Stimulated activated CD8-positive, alpha-beta memory T cell treated with anti-CD3 and anti-CD28 coated beads, Interleukin-15, amount 100 ng/mL, for 24 hours (primary cell): ENCODE measurements around the gene ATPAF1.
"Not testable (repeated sequence)": the region's sequence is repeated elsewhere in the genome, so short reads cannot be mapped to it uniquely, and the experiment has no call there.

Experiments used
- DNase-seq: peaks from one replicate; pipeline ENCODE4 v3.0.0-alpha.2; 2020; ENCODE audit warnings: low read depth

Gene ATPAF1

GRCh38 chr1:46681333-46682034 lies 13.3 kb upstream of the ATPAF1 start:
- DNase-seq: no peak

- DNase-seq: no peak
Measured at GRCh38 chr1:46679789-46680573, 11.8 kb upstream of the ATPAF1 start.

GRCh38 chr1:46677339-46677738 lies 9.2 kb upstream of the ATPAF1 start:
- no peak for DNase-seq

- DNase-seq: no peak
Measured at GRCh38 chr1:46676531-46676930, 8.4 kb upstream of the ATPAF1 start.

GRCh38 chr1:46675549-46676314 lies 7.6 kb upstream of the ATPAF1 start:
- no peak for DNase-seq

- no peak for DNase-seq
Measured at GRCh38 chr1:46673749-46674182, 5.6 kb upstream of the ATPAF1 start.

GRCh38 chr1:46672696-46673095 lies 4.5 kb upstream of the ATPAF1 start:
- DNase-seq: no peak

GRCh38 chr1:46671554-46671953 lies 3.4 kb upstream of the ATPAF1 start, which contains the start of gene TEX38:
TEX38 (plus strand) TSS chr1:46671854; CDS start chr1:46671935, 81 bp downstream.
- DNase-seq: no peak

- DNase-seq: no peak
Measured at GRCh38 chr1:46670134-46670533, 2.0 kb upstream of the ATPAF1 start.

GRCh38 chr1:46665983-46666382 lies 2.2 kb downstream of the ATPAF1 start:
- no peak for DNase-seq

- not testable (repeated sequence) for DNase-seq
Measured at GRCh38 chr1:46662919-46663318, 5.2 kb downstream of the ATPAF1 start.

GRCh38 chr1:46660116-46660515 lies 8.0 kb downstream of the ATPAF1 start:
- DNase-seq: not testable (repeated sequence)

- DNase-seq: no peak
Measured at GRCh38 chr1:46659307-46659870, 8.8 kb downstream of the ATPAF1 start.

GRCh38 chr1:46657775-46658174 lies 10.4 kb downstream of the ATPAF1 start:
- DNase-seq: no peak

- DNase-seq: no peak
Measured at GRCh38 chr1:46656643-46657042, 11.5 kb downstream of the ATPAF1 start.

- no peak for DNase-seq
Measured at GRCh38 chr1:46655848-46656247, 12.3 kb downstream of the ATPAF1 start.

- not testable (repeated sequence) for DNase-seq
Measured at GRCh38 chr1:46654698-46655097, 13.5 kb downstream of the ATPAF1 start.

GRCh38 chr1:46654012-46654411 lies 14.2 kb downstream of the ATPAF1 start:
- no peak for DNase-seq

- DNase-seq: no peak
Measured at GRCh38 chr1:46653405-46653958, 14.7 kb downstream of the ATPAF1 start.

- DNase-seq: no peak
Measured at GRCh38 chr1:46652321-46653100, 15.7 kb downstream of the ATPAF1 start.

- DNase-seq: not testable (repeated sequence)
Measured at GRCh38 chr1:46651152-46651551, 17.0 kb downstream of the ATPAF1 start.
